ENCODE results near the gene OCA2. TPM values are rescaled to one million over a fixed set of nuclear protein-coding genes. Genes with fewer than 3 reads are reported as not detected.

The OCA2 gene
- total RNA-seq, 2 experiments from 2014 or later, result not detected

GRCh38 chr15:27774638-27775037 lies 324.5 kb downstream of the OCA2 start:
- intact Hi-C loops (cut with micrococcal nuclease; ENCODE audit: unreplicated experiment), result no loop called here
- Histone ChIP-seq H3K4me1 (ENCODE audit: insufficient read depth, low read length, poor library complexity, severe bottlenecking) (no peaks in the 10 kb centered on the region), H3K27ac (ENCODE audit: low read depth, low read length, poor library complexity, severe bottlenecking) (no peak overlapping the region), H3K4me2 (ENCODE audit: low read length) (no peak overlapping the region), H3K79me2 (ENCODE audit: insufficient read depth, low read depth, low read length) (no peaks in the 10 kb centered on the region), H3K36me3 (ENCODE audit: insufficient read depth, low read length) (no peaks in the 10 kb centered on the region), H3K9me3 (ENCODE audit: low read length) (no peaks in the 10 kb centered on the region), H4K20me1 (ENCODE audit: insufficient read depth, low read length) (no peaks in the 10 kb centered on the region), H3K9me2 (ENCODE audit: insufficient read depth, low read length) (no peaks in the 10 kb centered on the region), H2AFZ (ENCODE audit: low read length) (no peak overlapping the region), H3K4me3 (ENCODE audit: low read depth, low read length, poor library complexity, severe bottlenecking) (no peak overlapping the region)
- BruUV-seq (replicated peaks), result no TSS peak
- no peak for TF ChIP-seq EZH2phosphoT487 (IDR thresholded peaks at IDR 0.05; ENCODE audit: borderline replicate concordance, low read depth, low read length)
- TF ChIP-seq CTCF (conservative IDR thresholded peaks at IDR 0.05; ENCODE audit: low read length), result no peak
- ChIA-PET POLR2A (no interaction called here), CTCF (ENCODE audit: unreplicated experiment) (no interaction called here)
- DNase-seq (ENCODE audit: low spot score), result no peak

GRCh38 chr15:27774191-27774590 lies 324.9 kb downstream of the OCA2 start:
- Histone ChIP-seq H4K20me1 (ENCODE audit: insufficient read depth, low read length) (no peaks in the 10 kb centered on the region), H3K4me3 (ENCODE audit: low read depth, low read length, poor library complexity, severe bottlenecking) (no peak overlapping the region), H3K9me3 (ENCODE audit: low read length) (no peaks in the 10 kb centered on the region), H3K4me1 (ENCODE audit: insufficient read depth, low read length, poor library complexity, severe bottlenecking) (no peaks in the 10 kb centered on the region), H3K27ac (ENCODE audit: low read depth, low read length, poor library complexity, severe bottlenecking) (no peak overlapping the region), H3K79me2 (ENCODE audit: insufficient read depth, low read depth, low read length) (no peaks in the 10 kb centered on the region), H3K9me2 (ENCODE audit: insufficient read depth, low read length) (no peaks in the 10 kb centered on the region), H3K4me2 (ENCODE audit: low read length) (no peak overlapping the region), H2AFZ (ENCODE audit: low read length) (no peak overlapping the region), H3K36me3 (ENCODE audit: insufficient read depth, low read length) (no peaks in the 10 kb centered on the region)
- BruUV-seq (replicated peaks), result no TSS peak
- POLR2A ChIA-PET, result interaction anchor here (0.5 kb wide), 1 partner anchor 351 kb away, joined by 4 read pairs; no protein-coding TSS in a partner anchor
- intact Hi-C loops (cut with micrococcal nuclease; ENCODE audit: unreplicated experiment), result no loop called here
- no peak for DNase-seq (ENCODE audit: low spot score)
- CTCF ChIA-PET (ENCODE audit: unreplicated experiment), result no interaction called here
- no peak for TF ChIP-seq EZH2phosphoT487 (IDR thresholded peaks at IDR 0.05; ENCODE audit: borderline replicate concordance, low read depth, low read length)
- TF ChIP-seq CTCF (conservative IDR thresholded peaks at IDR 0.05; ENCODE audit: low read length), result no peak

- Histone ChIP-seq H2AFZ (ENCODE audit: low read length) (no peak overlapping the region), H3K9me2 (ENCODE audit: insufficient read depth, low read length) (no peaks in the 10 kb centered on the region), H3K4me1 (ENCODE audit: insufficient read depth, low read length, poor library complexity, severe bottlenecking) (no peaks in the 10 kb centered on the region), H3K79me2 (ENCODE audit: insufficient read depth, low read depth, low read length) (no peaks in the 10 kb centered on the region), H3K4me3 (ENCODE audit: low read depth, low read length, poor library complexity, severe bottlenecking) (no peak overlapping the region), H4K20me1 (ENCODE audit: insufficient read depth, low read length) (no peaks in the 10 kb centered on the region), H3K36me3 (ENCODE audit: insufficient read depth, low read length) (no peaks in the 10 kb centered on the region), H3K9me3 (ENCODE audit: low read length) (no peaks in the 10 kb centered on the region), H3K4me2 (ENCODE audit: low read length) (no peak overlapping the region), H3K27ac (ENCODE audit: low read depth, low read length, poor library complexity, severe bottlenecking) (no peak overlapping the region)
- intact Hi-C loops (cut with micrococcal nuclease; ENCODE audit: unreplicated experiment), result no loop called here
- DNase-seq (ENCODE audit: low spot score), result no peak
- TF ChIP-seq CTCF (conservative IDR thresholded peaks at IDR 0.05; ENCODE audit: low read length) (no peak), EZH2phosphoT487 (IDR thresholded peaks at IDR 0.05; ENCODE audit: borderline replicate concordance, low read depth, low read length) (no peak)
- ChIA-PET CTCF (ENCODE audit: unreplicated experiment) (no interaction called here), POLR2A (interaction anchor here (0.7 kb wide), 1 partner anchor 48 kb away, joined by 4 read pairs; no protein-coding TSS in a partner anchor)
- no TSS peak for BruUV-seq (replicated peaks)
Observed at GRCh38 chr15:27771892-27772291, 327.2 kb downstream of the OCA2 start.
